ENCODE measurements around the gene GPNMB. TPM values are rescaled to one million over a fixed set of nuclear protein-coding genes. Genes with fewer than 3 reads are reported as not detected.

GPNMB gene
- total RNA-seq, 1 donor: 525 TPM

DNA sequence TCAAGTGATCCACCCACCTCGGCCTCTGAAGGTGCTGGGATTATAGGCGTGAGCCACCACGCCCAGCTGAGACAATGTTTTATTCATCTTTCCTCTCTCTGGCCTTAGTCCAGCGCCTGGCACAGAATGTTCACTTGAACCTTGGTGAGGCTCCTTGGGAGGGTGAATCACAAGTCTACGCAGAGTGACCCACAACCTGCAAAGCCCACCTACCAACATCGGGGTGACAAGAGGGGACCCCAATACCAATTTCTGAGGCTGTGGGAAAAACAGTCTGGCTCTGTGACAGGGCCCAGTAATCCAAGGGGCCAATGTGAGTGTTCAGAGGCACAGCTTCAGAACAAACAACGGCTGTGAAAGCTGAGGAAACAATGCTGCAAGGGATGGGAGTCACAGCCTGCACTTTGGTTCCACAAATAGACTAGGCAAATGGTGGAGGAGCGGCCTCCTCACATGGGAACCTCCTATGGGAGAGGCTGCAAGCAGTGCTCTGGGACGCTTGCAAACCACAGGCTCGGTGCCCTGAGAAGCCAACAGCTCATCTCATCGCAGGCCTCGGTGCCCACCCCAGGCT lies 47.0 kb downstream of the GPNMB start:
- no peak for DNase-seq (ENCODE audit: low read depth)
- TF ChIP-seq, protein P1, sequence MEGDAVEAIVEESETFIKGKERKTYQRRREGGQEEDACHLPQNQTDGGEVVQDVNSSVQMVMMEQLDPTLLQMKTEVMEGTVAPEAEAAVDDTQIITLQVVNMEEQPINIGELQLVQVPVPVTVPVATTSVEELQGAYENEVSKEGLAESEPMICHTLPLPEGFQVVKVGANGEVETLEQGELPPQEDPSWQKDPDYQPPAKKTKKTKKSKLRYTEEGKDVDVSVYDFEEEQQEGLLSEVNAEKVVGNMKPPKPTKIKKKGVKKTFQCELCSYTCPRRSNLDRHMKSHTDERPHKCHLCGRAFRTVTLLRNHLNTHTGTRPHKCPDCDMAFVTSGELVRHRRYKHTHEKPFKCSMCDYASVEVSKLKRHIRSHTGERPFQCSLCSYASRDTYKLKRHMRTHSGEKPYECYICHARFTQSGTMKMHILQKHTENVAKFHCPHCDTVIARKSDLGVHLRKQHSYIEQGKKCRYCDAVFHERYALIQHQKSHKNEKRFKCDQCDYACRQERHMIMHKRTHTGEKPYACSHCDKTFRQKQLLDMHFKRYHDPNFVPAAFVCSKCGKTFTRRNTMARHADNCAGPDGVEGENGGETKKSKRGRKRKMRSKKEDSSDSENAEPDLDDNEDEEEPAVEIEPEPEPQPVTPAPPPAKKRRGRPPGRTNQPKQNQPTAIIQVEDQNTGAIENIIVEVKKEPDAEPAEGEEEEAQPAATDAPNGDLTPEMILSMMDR (IDR thresholded peaks at IDR 0.05; ENCODE audit: insufficient read depth, low read length): no peak

DNA sequence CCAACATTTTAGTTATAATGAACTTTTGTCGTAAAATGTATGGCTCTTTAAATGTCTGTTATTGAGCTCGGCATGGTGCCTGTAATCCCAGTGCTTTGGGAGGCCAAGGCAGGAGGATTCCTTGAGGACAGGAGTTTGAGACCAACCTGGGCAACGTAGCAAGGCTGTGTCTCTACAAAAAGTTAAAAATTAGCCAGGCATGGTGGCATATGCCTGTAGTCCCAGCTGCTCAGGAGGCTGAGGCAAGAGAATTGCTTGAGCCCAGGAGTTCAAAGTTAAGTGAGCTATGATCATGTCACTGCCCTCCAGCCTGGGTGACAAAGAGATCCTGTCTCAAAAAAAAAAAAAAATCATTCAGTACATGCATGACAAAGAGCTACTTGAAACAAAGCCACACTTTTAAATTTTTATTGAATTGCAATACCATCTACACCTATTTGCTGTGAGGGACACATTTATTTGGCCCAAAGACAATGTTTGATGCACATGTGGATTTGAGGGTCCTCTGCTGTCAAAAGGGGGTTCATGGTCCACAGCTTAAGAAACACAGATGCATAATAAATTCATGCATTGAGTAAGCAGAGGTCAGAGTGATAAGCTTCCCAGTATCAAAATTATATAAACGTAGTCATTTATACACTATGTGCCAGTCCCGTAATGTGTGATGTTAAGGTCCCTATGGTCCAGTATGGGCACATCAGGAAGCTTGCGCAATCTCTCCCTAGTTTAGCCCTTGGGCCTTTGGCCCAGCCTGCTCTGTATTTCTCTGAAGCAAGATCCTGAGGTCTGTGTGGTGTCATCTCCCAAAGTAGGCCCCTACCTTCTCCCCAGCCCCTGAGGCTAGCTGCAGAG lies 48.2 kb downstream of the GPNMB start:
- no peak overlapping the region for H3K4me3 ChIP-seq (ENCODE audit: low read depth, low read length)
- no peak for DNase-seq (ENCODE audit: low read depth)
- TF ChIP-seq, protein P1 (IDR thresholded peaks at IDR 0.05; ENCODE audit: insufficient read depth, low read length): no peak

More for the DNA sequence above, 47.0 kb downstream of the GPNMB start:
- no peak overlapping the region for H3K4me3 ChIP-seq (ENCODE audit: low read depth, low read length)

DNA sequence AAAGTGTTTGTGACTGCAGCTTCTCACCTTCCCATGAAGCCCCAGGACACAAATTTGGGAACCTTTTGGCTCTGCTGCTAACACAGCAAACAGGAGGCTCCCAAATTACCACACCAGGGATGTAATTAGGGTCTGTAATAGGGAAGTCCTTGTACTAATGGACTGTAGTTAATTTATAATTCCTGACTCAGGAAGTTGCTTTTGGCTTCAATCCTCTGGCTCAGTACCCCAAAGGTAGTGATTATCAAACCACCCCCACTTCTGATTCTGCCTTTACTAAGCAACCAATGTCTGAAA lies 48.8 kb downstream of the GPNMB start:
- no peak for DNase-seq (ENCODE audit: low read depth)
- TF ChIP-seq, protein P1 (IDR thresholded peaks at IDR 0.05; ENCODE audit: insufficient read depth, low read length): no peak
- H3K4me3 ChIP-seq (ENCODE audit: low read depth, low read length): no peak overlapping the region

DNA sequence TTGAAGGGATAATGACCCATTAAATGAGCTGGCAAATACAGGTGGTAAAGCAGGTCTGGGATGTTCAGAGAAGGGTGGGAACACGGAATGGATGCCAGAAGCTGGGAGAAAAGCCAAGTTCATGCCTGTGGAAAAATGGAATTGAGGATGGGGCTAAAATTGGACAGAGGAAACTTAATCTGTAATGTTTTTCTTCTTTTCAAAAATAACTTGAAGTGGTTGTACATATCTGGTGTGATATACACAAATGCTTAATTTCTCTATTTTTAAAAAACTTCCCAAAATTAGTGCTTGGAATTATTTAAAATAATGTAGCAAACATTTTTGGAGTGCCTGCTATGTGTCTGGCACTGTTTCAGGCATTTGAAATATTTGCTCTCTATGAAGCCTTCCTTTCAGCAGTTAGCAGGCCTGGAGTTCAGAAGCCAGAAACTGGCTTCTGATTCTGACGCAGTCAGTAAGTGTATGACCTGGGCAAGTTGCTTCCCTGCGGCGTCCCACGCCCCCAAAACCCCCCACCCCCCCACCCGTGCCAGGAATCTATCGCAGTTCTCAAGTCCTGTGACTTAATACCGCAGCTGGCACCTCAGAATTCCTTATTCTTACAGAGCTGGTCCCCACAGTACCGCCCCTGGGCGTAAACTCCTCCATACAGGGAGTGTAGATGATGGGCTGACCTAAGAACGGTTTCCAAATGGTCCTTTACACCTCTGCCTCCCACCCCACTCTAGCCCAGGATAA lies 51.7 kb downstream of the GPNMB start:
- peak; percentile 86 for DNase-seq (ENCODE audit: low read depth)
- TF ChIP-seq, protein P1 (IDR thresholded peaks at IDR 0.05; ENCODE audit: insufficient read depth, low read length): no peak
- H3K4me3 ChIP-seq (ENCODE audit: low read depth, low read length): no peak overlapping the region

DNA sequence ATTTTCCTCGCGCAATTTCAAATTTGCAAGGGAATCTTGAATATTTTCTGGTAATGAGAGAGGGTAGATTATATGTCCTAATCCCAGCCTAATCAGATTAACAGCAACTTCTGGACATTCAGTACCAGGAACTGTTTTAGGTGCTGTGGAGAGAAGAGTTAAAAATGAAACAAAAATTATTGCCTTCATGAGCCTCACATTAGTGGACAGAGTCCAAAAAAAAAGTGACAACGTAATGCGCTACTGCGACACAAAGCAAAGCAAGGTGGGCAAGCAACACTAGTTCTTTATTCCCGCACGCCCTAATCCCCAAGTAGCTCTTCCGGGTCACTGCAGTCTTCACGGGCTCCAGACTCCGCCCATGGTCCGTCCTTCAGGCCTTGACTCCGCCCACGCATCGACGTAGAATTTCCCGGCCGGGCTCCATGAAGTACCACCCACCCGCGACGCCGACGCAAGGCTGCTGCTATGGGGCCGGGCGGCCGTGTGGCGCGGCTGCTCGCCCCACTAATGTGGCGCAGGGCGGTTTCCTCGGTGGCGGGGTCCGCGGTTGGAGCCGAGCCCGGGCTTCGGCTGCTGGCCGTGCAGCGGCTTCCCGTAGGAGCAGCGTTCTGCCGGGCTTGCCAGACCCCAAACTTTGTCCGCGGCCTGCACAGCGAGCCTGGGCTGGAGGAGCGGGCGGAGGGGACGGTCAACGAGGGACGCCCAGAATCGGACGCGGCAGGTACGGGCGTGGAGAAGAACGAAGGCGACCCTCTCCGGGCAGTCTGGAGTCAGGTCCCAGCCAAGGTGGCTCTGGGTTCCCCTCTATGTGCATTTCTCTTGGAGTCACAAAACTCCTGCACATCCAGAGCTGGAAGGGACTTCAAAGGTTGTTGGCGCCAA lies 52.6 kb downstream of the GPNMB start, which contains the start of gene MALSU1:
Gene MALSU1 (plus strand): TSS at position 455 of the 885 bp plus-strand sequence. CDS start 14 bp downstream, at position 469.
- TF ChIP-seq, protein P1 (IDR thresholded peaks at IDR 0.05; ENCODE audit: insufficient read depth, low read length): no peak
- peak; percentile 96 for DNase-seq (ENCODE audit: low read depth)
- H3K4me3 ChIP-seq (ENCODE audit: low read depth, low read length): peak within 1 kb of the TSS; percentile 77

DNA sequence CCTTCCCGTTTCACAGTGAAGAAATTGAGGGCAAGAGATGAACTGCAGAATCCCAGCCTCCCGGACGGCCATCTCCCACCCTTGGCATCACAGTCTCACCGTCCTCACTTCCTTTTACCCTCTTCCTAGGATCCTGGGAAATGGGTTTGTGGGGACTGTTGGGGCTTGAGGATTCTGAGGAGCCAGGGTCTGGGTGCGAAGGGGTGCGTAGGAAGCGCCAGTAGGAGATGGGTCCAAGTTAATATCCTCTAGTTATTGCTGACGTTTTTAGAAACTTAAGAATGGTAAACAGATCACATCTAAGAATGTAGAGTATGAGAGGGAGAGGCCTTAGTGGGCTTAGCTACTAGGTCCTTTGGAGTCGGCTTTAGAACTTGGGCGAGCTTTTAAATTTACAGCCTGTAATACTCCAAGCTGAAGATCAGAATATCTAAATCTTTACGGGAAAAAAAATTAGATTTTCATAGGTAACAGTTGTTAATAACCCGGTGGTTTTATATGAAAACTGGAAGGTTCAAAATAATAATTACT lies 53.3 kb downstream of the GPNMB start:
- peak; percentile 40 for DNase-seq (ENCODE audit: low read depth)
- TF ChIP-seq, protein P1 (IDR thresholded peaks at IDR 0.05; ENCODE audit: insufficient read depth, low read length): no peak
- peak overlapping the region; percentile 77 for H3K4me3 ChIP-seq (ENCODE audit: low read depth, low read length)
